Neuron (in vitro differentiated cells): ENCODE data around the gene E2F3.
A peak's percentile ranks its signal among the peaks of the same experiment; 100 is the strongest.
"Not testable (repeated sequence)": the region's sequence is repeated elsewhere in the genome, so short reads cannot be mapped to it uniquely, and the experiment has no call there.

Experiments used
- H2AFZ ChIP-seq: one replicate; pipeline ENCODE4 v1.6.1; 2013; ENCODE audit warnings: low read depth, mild to moderate bottlenecking, inconsistent platforms, low read length, moderate library complexity
- H3K27me3 ChIP-seq: one replicate; pipeline ENCODE4 v1.6.1; 2013; ENCODE audit warnings: low read length; ENCODE audit not compliant: insufficient read depth
- H3K36me3 ChIP-seq: one replicate; pipeline ENCODE4 v1.6.1; 2013; ENCODE audit warnings: low read length; ENCODE audit not compliant: insufficient read depth
- H3K4me1 ChIP-seq: one replicate; pipeline ENCODE4 v1.6.1; 2013; ENCODE audit warnings: low read length; ENCODE audit not compliant: insufficient read depth
- H3K4me3 ChIP-seq: 2 replicates; pipeline ENCODE4 v1.5.1; 2013; ENCODE audit warnings: mild to moderate bottlenecking, low read length, moderate library complexity
- H3K9me3 ChIP-seq: one replicate; pipeline ENCODE4 v1.6.1; 2013; ENCODE audit warnings: low read length

The E2F3 gene

GRCh38 chr6:20490591-20490990 lies 88.9 kb downstream of the E2F3 start:
- H3K4me3 ChIP-seq, result no peak overlapping the region
- no peaks in the 10 kb centered on the region for H3K27me3 ChIP-seq
- H3K4me1 ChIP-seq, result no peaks in the 10 kb centered on the region
- H3K9me3 ChIP-seq, result peaks cover 2% of the 10 kb centered on the region
- H3K36me3 ChIP-seq, result peaks cover 50% of the 10 kb centered on the region
- no peak overlapping the region for H2AFZ ChIP-seq

DNA sequence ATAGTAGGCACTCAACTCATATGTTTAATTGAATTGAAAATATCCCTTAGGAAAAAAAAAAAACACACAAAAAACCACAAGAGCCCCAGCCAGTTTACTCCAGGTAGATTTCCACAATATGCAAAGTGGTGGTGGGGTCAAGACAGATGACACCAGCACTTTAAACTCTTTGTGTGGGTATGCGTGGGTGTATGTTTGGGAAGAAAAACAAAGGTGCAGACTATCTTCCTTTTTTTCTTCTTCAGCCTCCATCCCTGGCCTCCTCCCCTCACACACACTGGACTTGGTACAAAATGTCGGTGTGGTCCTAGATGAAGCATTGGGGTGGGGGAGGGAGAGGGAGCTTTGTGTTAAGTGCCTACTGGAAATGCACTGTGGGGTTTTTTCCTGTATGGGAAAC lies 90.4 kb downstream of the E2F3 start:
- Histone ChIP-seq H2AFZ (no peak overlapping the region), H3K4me1 (no peaks in the 10 kb centered on the region), H3K9me3 (peaks cover 2% of the 10 kb centered on the region), H3K36me3 (peaks cover 39% of the 10 kb centered on the region), H3K4me3 (no peak overlapping the region), H3K27me3 (no peaks in the 10 kb centered on the region)

DNA sequence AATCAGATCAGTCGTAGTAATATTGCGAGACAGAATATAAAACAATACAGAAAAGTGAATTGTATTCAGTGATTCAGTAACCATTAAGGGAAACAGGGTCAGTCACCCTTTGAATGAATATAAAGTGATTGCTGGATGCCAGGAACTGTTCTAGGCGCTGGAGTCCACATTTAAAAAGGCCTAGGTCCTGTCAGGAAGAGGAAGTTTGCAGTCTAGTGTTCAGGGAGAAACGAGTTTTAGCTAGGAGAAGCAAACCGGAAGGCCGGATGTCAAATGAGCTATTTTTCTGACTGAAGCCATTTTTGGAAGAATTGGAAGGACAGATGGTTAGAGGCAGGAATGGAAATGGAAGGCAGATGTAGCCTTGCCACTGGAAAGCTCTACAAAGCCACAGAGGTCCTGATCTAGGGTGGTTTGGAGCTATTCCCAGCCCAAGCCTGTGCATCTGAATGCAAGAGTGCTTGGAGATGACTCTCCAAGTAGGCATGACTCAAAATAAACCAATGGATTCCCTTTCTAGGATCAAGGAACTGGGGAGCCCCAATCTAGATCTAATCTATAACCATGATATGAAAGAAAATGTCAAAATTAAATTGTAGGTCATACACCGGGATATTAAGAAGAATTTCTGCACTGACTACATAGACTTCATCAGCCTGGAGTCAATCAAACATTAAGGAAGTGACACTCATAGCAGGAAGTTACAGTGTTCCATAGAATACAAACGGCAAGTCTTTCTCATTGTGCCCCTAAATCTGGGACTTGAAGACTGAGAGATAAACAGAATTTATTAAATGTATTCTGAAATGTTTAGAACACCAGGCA lies 95.7 kb downstream of the E2F3 start:
- peaks cover 2% of the 10 kb centered on the region for H3K36me3 ChIP-seq
- peaks cover 7% of the 10 kb centered on the region for H3K4me1 ChIP-seq
- H2AFZ ChIP-seq, result no peak overlapping the region
- H3K4me3 ChIP-seq, result no peak overlapping the region
- H3K9me3 ChIP-seq, result no peaks in the 10 kb centered on the region
- no peaks in the 10 kb centered on the region for H3K27me3 ChIP-seq

- Histone ChIP-seq H3K4me1 (peaks cover 7% of the 10 kb centered on the region), H3K4me3 (no peak overlapping the region), H3K36me3 (no peaks in the 10 kb centered on the region), H3K27me3 (no peaks in the 10 kb centered on the region), H2AFZ (no peak overlapping the region), H3K9me3 (no peaks in the 10 kb centered on the region)
These were observed 96.3 kb downstream of the E2F3 start for GRCh38 chr6:20498041-20498385.

- Histone ChIP-seq H3K4me1 (no peaks in the 10 kb centered on the region), H3K27me3 (no peaks in the 10 kb centered on the region), H3K9me3 (no peaks in the 10 kb centered on the region), H3K4me3 (no peak overlapping the region), H2AFZ (no peak overlapping the region), H3K36me3 (no peaks in the 10 kb centered on the region)
These were observed 107.5 kb downstream of the E2F3 start for GRCh38 chr6:20509212-20509611.

DNA sequence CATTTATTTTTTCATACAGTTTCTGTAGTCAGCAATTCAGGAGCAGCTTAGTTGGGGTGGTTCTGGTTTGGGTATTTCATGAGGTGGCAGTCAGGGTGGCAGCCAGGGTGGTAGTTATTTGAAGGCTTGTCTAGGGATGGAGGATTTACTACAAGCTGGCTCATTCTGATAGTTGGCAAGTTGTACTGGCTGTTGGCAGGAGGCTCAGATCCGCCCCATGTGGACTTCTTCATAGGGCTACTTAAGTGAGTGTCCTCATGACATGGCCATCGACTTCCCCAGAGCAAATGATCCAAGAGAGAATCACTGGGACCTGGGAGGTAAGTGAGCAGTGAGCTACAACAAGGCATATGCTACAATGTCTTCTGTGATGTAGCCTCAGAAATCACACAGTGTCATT lies 110.2 kb downstream of the E2F3 start:
- Histone ChIP-seq H3K9me3 (no peaks in the 10 kb centered on the region), H3K27me3 (no peaks in the 10 kb centered on the region), H3K4me1 (no peaks in the 10 kb centered on the region), H2AFZ (no peak overlapping the region), H3K4me3 (no peak overlapping the region), H3K36me3 (no peaks in the 10 kb centered on the region)

DNA sequence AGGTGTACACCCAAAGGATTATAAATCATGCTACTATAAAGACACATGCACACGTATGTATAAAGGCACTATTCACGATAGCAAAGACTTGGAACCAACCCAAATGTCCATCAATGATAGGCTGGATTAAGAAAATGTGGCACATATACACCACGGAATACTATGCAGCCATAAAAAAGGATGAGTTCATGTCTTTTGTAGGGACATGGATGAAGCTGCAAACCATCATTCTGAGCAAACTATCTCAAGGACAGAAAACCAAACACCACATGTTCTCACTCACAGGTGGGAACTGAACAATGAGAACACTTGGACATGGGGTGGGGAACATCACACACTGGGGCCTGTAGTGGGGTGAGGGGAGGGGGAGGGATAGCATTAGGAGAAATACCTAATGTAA lies 123.5 kb downstream of the E2F3 start:
- H3K4me1 ChIP-seq, H2AFZ ChIP-seq, H3K4me3 ChIP-seq, H3K36me3 ChIP-seq, H3K9me3 ChIP-seq, H3K27me3 ChIP-seq: not testable (repeated sequence)

GRCh38 chr6:20529086-20529448 lies 127.4 kb downstream of the E2F3 start:
- H3K4me3 ChIP-seq, H3K9me3 ChIP-seq, H3K36me3 ChIP-seq: not testable (repeated sequence)

GRCh38 chr6:20532881-20533280 lies 131.2 kb downstream of the E2F3 start:
- Histone ChIP-seq H3K4me3 (no peak overlapping the region), H3K36me3 (no peaks in the 10 kb centered on the region), H3K9me3 (no peaks in the 10 kb centered on the region)

More at GRCh38 chr6:20529086-20529448, 127.4 kb downstream of the E2F3 start:
- H3K4me1 ChIP-seq, H2AFZ ChIP-seq, H3K27me3 ChIP-seq: not testable (repeated sequence)

GRCh38 chr6:20533746-20534294 lies 132.1 kb downstream of the E2F3 start:
- Histone ChIP-seq H3K36me3 (no peaks in the 10 kb centered on the region), H3K4me3 (peak overlapping the region; percentile 63), H3K27me3 (no peaks in the 10 kb centered on the region), H3K9me3 (no peaks in the 10 kb centered on the region), H2AFZ (peak overlapping the region; percentile 23), H3K4me1 (peaks cover 19% of the 10 kb centered on the region)

More at GRCh38 chr6:20532881-20533280, 131.2 kb downstream of the E2F3 start:
- peaks cover 16% of the 10 kb centered on the region for H3K4me1 ChIP-seq
- H2AFZ ChIP-seq, result no peak overlapping the region
- no peaks in the 10 kb centered on the region for H3K27me3 ChIP-seq

DNA sequence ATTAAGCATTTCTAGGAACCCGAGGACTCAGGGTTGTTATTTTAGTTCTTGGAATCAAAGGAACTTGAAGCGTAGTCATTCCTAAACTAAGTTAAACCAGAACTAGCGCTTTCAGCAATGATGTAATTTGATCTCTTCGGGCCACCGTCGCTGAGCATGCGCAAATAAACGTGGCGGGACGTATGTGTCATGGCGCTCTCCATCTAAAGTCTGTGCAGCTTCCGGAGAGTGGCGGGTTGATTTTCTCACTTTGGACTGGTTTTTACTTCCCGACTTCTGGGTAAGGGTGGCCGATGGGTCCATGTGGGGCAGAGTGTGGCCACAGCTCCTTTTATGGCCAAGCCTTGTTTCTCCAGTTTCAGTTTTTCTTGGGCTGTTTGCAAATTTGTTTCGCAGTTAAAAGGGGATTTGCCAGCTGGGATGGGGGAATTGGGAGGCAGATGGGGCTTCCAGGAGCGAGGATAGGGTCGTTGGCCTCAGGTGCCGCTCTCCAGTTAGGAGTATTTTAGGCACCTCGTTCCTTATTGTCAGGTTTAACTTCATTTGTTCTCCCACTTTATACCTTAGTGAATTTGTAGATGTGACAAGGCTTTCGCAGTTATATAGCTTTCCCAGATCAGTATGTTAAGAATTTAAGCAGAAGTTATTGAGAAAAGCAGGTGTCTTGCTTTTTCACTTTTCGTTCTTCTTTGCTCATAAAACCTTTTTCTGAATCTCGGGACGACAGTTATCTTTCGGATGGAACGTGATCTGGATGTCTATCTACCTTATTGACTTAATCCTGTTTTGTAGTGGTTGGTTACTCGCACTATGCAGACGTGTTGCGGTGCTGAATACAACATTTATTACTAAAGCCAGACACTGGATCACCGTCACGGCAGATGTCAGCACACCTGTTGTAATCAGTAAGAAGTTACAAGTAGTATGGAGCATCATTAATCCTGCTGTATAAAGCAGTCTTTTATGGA lies 132.9 kb downstream of the E2F3 start, which contains the start of gene CDKAL1:
TSS of gene CDKAL1 (plus strand) at position 163 of the 968 bp plus-strand sequence. CDS start 11,894 bp downstream, outside the sequence.
- no peaks in the 10 kb centered on the region for H3K27me3 ChIP-seq
- peak within 1 kb of the TSS; percentile 63 for H3K4me3 ChIP-seq
- no peaks in the 10 kb centered on the region for H3K9me3 ChIP-seq
- peak within 1 kb of the TSS; percentile 23 for H2AFZ ChIP-seq
- no peaks in the 10 kb centered on the region for H3K36me3 ChIP-seq
- H3K4me1 ChIP-seq, result peaks cover 19% of the 10 kb centered on the region

DNA sequence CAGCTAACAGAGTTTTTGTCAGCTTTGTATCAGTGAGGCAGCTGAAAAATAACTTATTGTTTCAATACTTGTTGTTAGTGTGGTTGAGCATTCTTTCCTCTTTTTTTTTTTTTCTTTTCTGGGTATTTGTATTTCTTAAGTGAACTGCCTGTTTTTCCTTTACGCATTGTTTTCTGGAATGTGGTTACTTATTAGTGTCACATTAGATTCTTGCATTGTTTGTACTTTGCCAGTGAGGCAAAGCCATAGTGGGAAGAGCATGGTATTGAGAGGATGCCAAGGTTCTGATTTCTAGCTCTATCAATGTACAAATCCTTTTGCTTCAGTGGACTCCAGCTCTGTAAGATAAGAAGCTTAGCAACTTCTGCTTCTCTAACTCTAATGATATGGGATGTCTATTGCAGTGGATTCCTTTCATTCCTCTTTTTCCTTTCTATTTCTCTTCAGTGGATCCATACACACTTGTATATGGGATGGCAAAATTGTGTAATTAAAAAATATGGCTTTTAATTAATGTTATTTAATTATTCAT lies 136.5 kb downstream of the E2F3 start:
- Histone ChIP-seq H3K9me3 (no peaks in the 10 kb centered on the region), H3K4me1 (peaks cover 19% of the 10 kb centered on the region), H3K4me3 (no peak overlapping the region), H3K27me3 (no peaks in the 10 kb centered on the region), H2AFZ (no peak overlapping the region), H3K36me3 (peaks cover 9% of the 10 kb centered on the region)

GRCh38 chr6:20538907-20539306 lies 137.2 kb downstream of the E2F3 start:
- no peaks in the 10 kb centered on the region for H3K27me3 ChIP-seq
- no peak overlapping the region for H3K4me3 ChIP-seq

More at GRCh38 chr6:20538907-20539306, 137.2 kb downstream of the E2F3 start:
- peaks cover 2% of the 10 kb centered on the region for H3K9me3 ChIP-seq
- peaks cover 19% of the 10 kb centered on the region for H3K4me1 ChIP-seq
- no peak overlapping the region for H2AFZ ChIP-seq
- peaks cover 9% of the 10 kb centered on the region for H3K36me3 ChIP-seq
